ENCODE results near the gene SLC48A1.

DNA sequence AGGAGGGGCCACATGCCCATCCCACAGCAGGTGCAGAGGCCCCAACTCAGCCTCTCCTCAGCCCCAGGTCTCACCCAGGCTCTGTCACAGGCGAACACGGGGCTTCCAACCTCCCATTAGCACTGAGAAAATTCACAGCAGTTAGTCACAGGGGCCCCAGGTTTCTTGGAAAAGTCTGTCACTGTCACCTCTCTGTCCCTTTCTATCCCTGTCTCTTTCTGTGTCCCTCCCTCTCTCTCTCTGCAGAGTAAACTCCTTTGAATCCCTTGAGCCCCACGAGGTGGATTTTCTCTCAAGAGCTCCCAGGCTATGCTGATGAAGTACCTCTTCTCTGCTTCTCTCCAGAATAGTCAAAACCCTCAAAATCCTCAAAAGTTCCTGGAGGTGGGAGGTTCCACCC is 33.7 kb upstream of the SLC48A1 start:
- TF ChIP-seq CTCF (IDR thresholded peaks at IDR 0.05) (no peak), POLR2A (IDR thresholded peaks at IDR 0.05) (no peak)
